ENCODE results near the gene VWA8. TPM values are rescaled to one million over a fixed set of nuclear protein-coding genes. Genes with fewer than 3 reads are reported as not detected.

Gene VWA8
- total RNA-seq, 1 donor from 2014 or later = 19.6 TPM

GRCh38 chr13:41988244-41988643, 27.3 kb upstream of the VWA8 start:
- H3K36me3 Mint-ChIP-seq = no peaks in the 10 kb centered on the region
- no peak overlapping the region for H3K27ac Mint-ChIP-seq
- peaks cover 3% of the 10 kb centered on the region for H3K4me1 Mint-ChIP-seq (ENCODE audit: unreplicated experiment)
- H3K4me3 Mint-ChIP-seq = no peak overlapping the region
- no peak for DNase-seq (ENCODE audit: extremely low spot score, unreplicated experiment)
- no peaks in the 10 kb centered on the region for H3K9me3 Mint-ChIP-seq
- TF ChIP-seq CTCF (conservative IDR thresholded peaks at IDR 0.05) = no peak
- peaks cover 3% of the 10 kb centered on the region for H3K27me3 Mint-ChIP-seq

DNA sequence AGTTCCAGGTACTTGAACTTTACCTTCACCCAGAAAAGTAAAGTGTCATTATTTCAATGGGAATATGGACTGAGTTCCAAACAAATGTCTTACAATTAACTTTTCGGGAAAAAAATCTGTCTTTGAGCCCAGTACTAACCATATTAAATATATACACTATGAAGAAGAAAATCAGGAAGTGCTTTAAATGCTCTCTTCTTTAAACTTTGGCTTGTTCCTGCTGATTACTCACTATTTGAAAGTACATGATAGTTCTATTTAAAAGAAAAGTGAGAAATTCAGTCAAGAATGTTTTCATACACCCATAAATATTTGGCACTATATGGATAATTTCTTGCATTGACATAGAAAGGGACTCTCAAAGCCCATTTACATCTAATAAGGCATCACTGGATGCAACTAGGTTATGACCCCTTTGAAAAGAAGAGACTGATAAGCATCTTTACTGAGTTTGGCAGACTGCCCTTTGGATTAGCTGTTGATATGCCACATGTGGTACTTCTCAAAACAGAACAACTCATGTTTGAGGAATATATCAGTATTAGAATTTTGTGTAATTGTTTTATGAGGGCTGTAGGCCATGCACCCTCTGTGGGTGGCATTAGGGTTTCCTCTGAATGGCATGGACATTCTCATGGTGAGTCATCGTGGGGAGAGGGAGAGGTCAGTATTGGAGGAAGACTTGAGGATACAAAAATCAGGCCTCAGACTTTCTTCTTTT, 25.0 kb upstream of the VWA8 start:
- H3K27ac Mint-ChIP-seq = no peak overlapping the region
- H3K9me3 Mint-ChIP-seq = no peaks in the 10 kb centered on the region
- no peaks in the 10 kb centered on the region for H3K36me3 Mint-ChIP-seq
- peaks cover 3% of the 10 kb centered on the region for H3K27me3 Mint-ChIP-seq
- no peak overlapping the region for H3K4me3 Mint-ChIP-seq
- no peaks in the 10 kb centered on the region for H3K4me1 Mint-ChIP-seq (ENCODE audit: unreplicated experiment)
- TF ChIP-seq CTCF (conservative IDR thresholded peaks at IDR 0.05) = no peak
- DNase-seq (ENCODE audit: extremely low spot score, unreplicated experiment) = no peak

GRCh38 chr13:41981951-41982715, 21.2 kb upstream of the VWA8 start:
- no peak for TF ChIP-seq CTCF (conservative IDR thresholded peaks at IDR 0.05)
- Mint-ChIP-seq H3K4me3 (no peak overlapping the region), H3K4me1 (ENCODE audit: unreplicated experiment) (no peaks in the 10 kb centered on the region), H3K27me3 (no peaks in the 10 kb centered on the region), H3K36me3 (no peaks in the 10 kb centered on the region), H3K27ac (no peak overlapping the region), H3K9me3 (no peaks in the 10 kb centered on the region)
- no peak for DNase-seq (ENCODE audit: extremely low spot score, unreplicated experiment)

GRCh38 chr13:41978007-41978406, 17.1 kb upstream of the VWA8 start:
- H3K27me3 Mint-ChIP-seq = no peaks in the 10 kb centered on the region
- no peaks in the 10 kb centered on the region for H3K9me3 Mint-ChIP-seq
- no peak overlapping the region for H3K27ac Mint-ChIP-seq
- no peak for TF ChIP-seq CTCF (conservative IDR thresholded peaks at IDR 0.05)
- no peaks in the 10 kb centered on the region for H3K36me3 Mint-ChIP-seq
- H3K4me1 Mint-ChIP-seq (ENCODE audit: unreplicated experiment) = no peaks in the 10 kb centered on the region
- no peak overlapping the region for H3K4me3 Mint-ChIP-seq
- DNase-seq (ENCODE audit: extremely low spot score, unreplicated experiment) = no peak

- H3K27ac Mint-ChIP-seq = no peak overlapping the region
- no peaks in the 10 kb centered on the region for H3K9me3 Mint-ChIP-seq
Measured at GRCh38 chr13:41976476-41976875, 15.6 kb upstream of the VWA8 start.

More at GRCh38 chr13:41976476-41976875, 15.6 kb upstream of the VWA8 start:
- H3K27me3 Mint-ChIP-seq = no peaks in the 10 kb centered on the region
- TF ChIP-seq CTCF (conservative IDR thresholded peaks at IDR 0.05) = no peak
- no peaks in the 10 kb centered on the region for H3K36me3 Mint-ChIP-seq
- no peaks in the 10 kb centered on the region for H3K4me1 Mint-ChIP-seq (ENCODE audit: unreplicated experiment)
- H3K4me3 Mint-ChIP-seq = no peak overlapping the region
- DNase-seq (ENCODE audit: extremely low spot score, unreplicated experiment) = no peak

All from type B pancreatic cell (in vitro differentiated cells).